K562 (cell line): ENCODE measurements around the gene EPM2A. TPM values are rescaled to one million over a fixed set of nuclear protein-coding genes. Genes with fewer than 3 reads are reported as not detected.

ENCODE experiments used
- ATAC-seq: fragments of 200-7000 bp; cut with Tn5 transposase; 3 replicates; pipeline ENCODE4 v1.9.1; 2020; ENCODE audit warnings: moderate library complexity
- BruUV-seq: library from RNA; stranded (reverse); fragments of 400-500 nt; replicated peaks from 2 replicates; lab custom pipeline; 2021; lab: Mats Ljungman, UMichigan
- CTCF ChIA-PET: fragments of 300-600 bp; formaldehyde crosslinking; extraction: SDS; loops from one replicate; lab custom pipeline; 2021; ENCODE audit warnings: low intra/inter-chr PET ratio; lab: Yijun Ruan, JAX
- POLR2A ChIA-PET: fragments of 300-600, 350-650 bp; sonication (Branson Sonifier 250); formaldehyde crosslinking; extraction: SDS; loops from one replicate; lab custom pipeline; 2021; ENCODE audit warnings: antibody characterized with exemption, inconsistent platforms; lab: Yijun Ruan, JAX
- DNase-seq, 4 experiments: peaks; one replicate each; pipeline versions ENCODE4 v3.0.0 to v3.0.0-alpha.2; 2011 to 2018; ENCODE audit warnings: low spot score in 3 of 4, mixed read lengths in 3 of 4; ENCODE audit errors: extremely low read depth in 1 of 4
- FAIRE-seq: peaks from 2 replicates; lab custom pipeline; 2011; peaks lifted over from hg19 to GRCh38; lab: Jason Lieb, UNC
- H2AFZ ChIP-seq: 2 replicates; pipeline ENCODE4 v1.6.0; 2011; ENCODE audit warnings: low read depth, low read length, control low read depth, inconsistent platforms
- H3K27ac ChIP-seq: fragments of 200-600 bp; 3 replicates; pipeline ENCODE4 v1.8.0; 2011; ENCODE audit warnings: low read depth, mild to moderate bottlenecking, control low read depth, inconsistent platforms, low read length, moderate library complexity, mixed read lengths; ENCODE audit errors: extremely low read depth
- H3K27me3 ChIP-seq, 2 experiments: fragments of 300-600 bp in 1 of 2; 2 replicates in 1 of 2; 3 replicates in 1 of 2; pipeline versions ENCODE4 v1.6.0 to v1.8.0; 2011; ENCODE audit warnings: inconsistent platforms in 2 of 2, low read length in 2 of 2, mild to moderate bottlenecking in 1 of 2, mixed read lengths in 1 of 2, moderate library complexity in 1 of 2; ENCODE audit not compliant: control insufficient read depth in 2 of 2, insufficient read depth in 2 of 2
- H3K36me3 ChIP-seq: fragments of 300-600 bp; 3 replicates; pipeline ENCODE4 v1.8.0; 2011; ENCODE audit warnings: mild to moderate bottlenecking, low read length, inconsistent platforms; ENCODE audit not compliant: control insufficient read depth, insufficient read depth
- H3K4me1 ChIP-seq, 2 experiments: fragments of 200-600 bp in 1 of 2; replicated peaks in 1 of 2; 2 replicates in 1 of 2; 3 replicates in 1 of 2; pipeline versions ENCODE4 v1.5.1 to v1.8.0; 2011; ENCODE audit warnings: inconsistent platforms in 2 of 2, low read length in 2 of 2, mild to moderate bottlenecking in 1 of 2, mixed read lengths in 1 of 2, moderate library complexity in 1 of 2; ENCODE audit not compliant: control insufficient read depth in 2 of 2, insufficient read depth in 2 of 2
- H3K4me2 ChIP-seq: 2 replicates; pipeline ENCODE4 v1.6.1; 2011; ENCODE audit warnings: low read length, control low read depth, inconsistent platforms, mixed read lengths; ENCODE audit not compliant: insufficient read depth
- H3K4me3 ChIP-seq: fragments of 200-600 bp; sonication (generic), shearing (Covaris generic); 2 replicates; pipeline ENCODE4 v1.5.1; 2016; ENCODE audit warnings: control low read depth, inconsistent platforms
- H3K79me2 ChIP-seq: fragments of 200-600 bp; 3 replicates; pipeline ENCODE4 v1.8.0; 2011; ENCODE audit warnings: low read length, inconsistent platforms; ENCODE audit not compliant: control insufficient read depth, insufficient read depth
- H3K9ac ChIP-seq, 2 experiments: 2 replicates each; pipeline versions ENCODE4 v1.6.0 to v1.6.1; 2011; ENCODE audit warnings: low read depth in 2 of 2, low read length in 2 of 2, control low read depth in 1 of 2, inconsistent platforms in 1 of 2, mild to moderate bottlenecking in 1 of 2, mixed read lengths in 1 of 2; ENCODE audit not compliant: insufficient read depth in 1 of 2
- H3K9me1 ChIP-seq: one replicate; pipeline ENCODE4 v1.6.0; 2011; ENCODE audit warnings: inconsistent platforms, mild to moderate bottlenecking, low read length, moderate library complexity; ENCODE audit not compliant: control insufficient read depth, insufficient read depth
- H3K9me3 ChIP-seq: replicated peaks from 2 replicates; pipeline ENCODE4 v1.5.1; 2011; ENCODE audit warnings: low read depth, low read length, inconsistent platforms; ENCODE audit not compliant: control insufficient read depth, insufficient read depth
- H4K20me1 ChIP-seq: replicated peaks from 2 replicates; pipeline ENCODE4 v1.6.1; 2011; ENCODE audit warnings: low read length, inconsistent platforms, mixed read lengths; ENCODE audit not compliant: control insufficient read depth, insufficient read depth
- CXXC5 ChIP-seq: fragments of 250-450 bp; sonication (Bioruptor Pico); IDR thresholded peaks from 2 replicates; pipeline ENCODE4 v1.8.0; 2022; ENCODE audit warnings: inconsistent platforms, mild to moderate bottlenecking, moderate library complexity
- NFE2L1 ChIP-seq: fragments of 450-650 bp; IDR thresholded peaks from 2 replicates; pipeline ENCODE4 v1.6.1; 2016; ENCODE audit warnings: missing genetic modification characterization, low read depth, mild to moderate bottlenecking, missing compliant biosample characterization, moderate library complexity, borderline replicate concordance
- PHF21A ChIP-seq: fragments of 450-650 bp; IDR thresholded peaks from 2 replicates; pipeline ENCODE4 v1.6.1; 2017; ENCODE audit warnings: low read depth, borderline replicate concordance
- ZNF696 ChIP-seq: fragments of 250-450 bp; sonication (Bioruptor Pico); conservative IDR thresholded peaks from 2 replicates; pipeline ENCODE4 v1.4.0; 2020; ENCODE audit warnings: mild to moderate bottlenecking, moderate library complexity
- WGBS: fragments of 100-300 bp; shearing (Covaris generic); methylation state at CpG from one replicate; pipeline ENCODE4 v1.1.6; 2016; ENCODE audit warnings: low coverage, mixed read lengths; ENCODE audit not compliant: insufficient coverage; ENCODE audit errors: missing lambda C conversion rate; 5-methylcytosine and 5-hydroxymethylcytosine counted together
- in situ Hi-C: fragments of 300-500 bp; cut with MboI; formaldehyde crosslinking; loops from 4 replicates; pipeline ENCODE4 v1.15.0; 2018; ENCODE audit warnings: inconsistent platforms, mixed read lengths
- intact Hi-C: fragments of 100-400 bp; cut with micrococcal nuclease; formaldehyde crosslinking; loops from 2 replicates; pipeline ENCODE4 v1.14.2; 2022
- polyA plus RNA-seq, 8 experiments: library from polyadenylated mRNA; depleted of rRNA in 4 of 8; stranded (reverse) in 5 of 8; unstranded in 3 of 8; fragments of >200 nt; fragmentation: Nextera tagmentation in 2 of 8; fragmentation: Illumina TruSeq in 1 of 8; extraction: Ambion mirVana in 2 of 8; extraction: Trizol in 1 of 8; gene quantifications; 2 replicates each; pipeline versions ENCODE4 v1.2.1 to v1.2.3, GENCODE V29; 2011 to 2014; ENCODE audit warnings: inconsistent platforms in 1 of 8, missing spikeins in 1 of 8
- total RNA-seq, 7 experiments: library from RNA; depleted of rRNA in 6 of 7; stranded (reverse); fragments of >200 nt in 6 of 7; fragmentation: Illumina TruSeq in 2 of 7; extraction: Trizol in 2 of 7; gene quantifications; 2 replicates each; pipeline versions ENCODE4 v1.2.1 to v1.2.3, GENCODE V29; 2011 to 2021; ENCODE audit warnings: low replicate concordance in 1 of 7
- TF ChIP-seq, protein P1 (sequence below): fragments of 450-650 bp; IDR thresholded peaks from 2 replicates; pipeline ENCODE4 v1.6.1; 2016; ENCODE audit warnings: low read depth, mild to moderate bottlenecking, moderate library complexity

The EPM2A gene
- total and polyA plus RNA-seq, 9 of the 15 experiments (the other 6 are each of a cell fraction or from before 2014, with no cell fraction given), result 0.35 to 5.3 (median 2.5) TPM

DNA sequence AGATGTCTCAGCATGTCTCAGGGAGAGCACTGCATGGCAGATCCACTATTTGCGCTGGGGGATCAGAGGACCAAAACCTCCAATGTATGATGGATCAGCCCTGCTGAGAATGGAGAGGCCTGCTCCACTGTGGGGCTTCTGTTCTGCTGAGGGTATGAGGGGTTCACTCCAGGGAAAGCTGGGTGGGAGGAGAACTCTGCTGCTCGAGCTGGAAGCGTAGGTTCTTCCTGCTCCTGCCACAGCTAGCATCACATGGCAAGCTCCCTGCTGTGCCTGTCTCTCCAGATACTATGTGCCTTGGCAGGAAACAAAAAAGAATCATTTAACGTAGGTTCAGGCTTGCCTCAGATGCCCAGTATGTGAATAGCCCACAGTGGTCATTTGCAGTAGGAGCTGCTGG lies 105.8 kb downstream of the EPM2A start:
- Histone ChIP-seq H3K79me2 (no peaks in the 10 kb centered on the region), H3K27me3 (peaks cover 0 to 4% of the 10 kb centered on the region in 2 experiments; a peak in 1 of 5 replicates), H3K9me3 (no peaks in the 10 kb centered on the region), H3K36me3 (no peaks in the 10 kb centered on the region), H3K4me3 (no peak overlapping the region), H3K4me1 (no peaks in the 10 kb centered on the region), H2AFZ (no peak overlapping the region), H3K27ac (no peak overlapping the region), H3K9me1 (no peaks in the 10 kb centered on the region), H4K20me1 (no peaks in the 10 kb centered on the region), H3K4me2 (no peak overlapping the region), H3K9ac (no peak overlapping the region)
- no peak for TF ChIP-seq NFE2L1 (tag)
- TF ChIP-seq, protein P1, sequence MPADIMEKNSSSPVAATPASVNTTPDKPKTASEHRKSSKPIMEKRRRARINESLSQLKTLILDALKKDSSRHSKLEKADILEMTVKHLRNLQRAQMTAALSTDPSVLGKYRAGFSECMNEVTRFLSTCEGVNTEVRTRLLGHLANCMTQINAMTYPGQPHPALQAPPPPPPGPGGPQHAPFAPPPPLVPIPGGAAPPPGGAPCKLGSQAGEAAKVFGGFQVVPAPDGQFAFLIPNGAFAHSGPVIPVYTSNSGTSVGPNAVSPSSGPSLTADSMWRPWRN, result no peak
- no peak for TF ChIP-seq ZNF696 (CRISPR knock-in tag)
- no peak for TF ChIP-seq CXXC5 (CRISPR knock-in tag)
- TF ChIP-seq PHF21A, result no peak
- ATAC-seq (no peak), FAIRE-seq (no peak), DNase-seq (no peak)
- no TSS peak for BruUV-seq
- intact Hi-C loops (no loop called here), in situ Hi-C loops (loop anchor here (25.0 kb wide), 1 partner anchor 1042 kb away; no protein-coding TSS in a partner anchor)
- 3% methylated on average over 4 of the region's 4 CpGs for WGBS
- CTCF ChIA-PET, result no interaction called here
- POLR2A ChIA-PET, result interaction anchor here (0.8 kb wide), 1 partner anchor 73 kb away, joined by 3 read pairs; no protein-coding TSS in a partner anchor
